Suppressor macrophage treated with lipopolysaccharide for 4 hours (primary cell): Measurements from ENCODE around the gene CCDC183.

Experiments used
- DNase-seq: peaks from one replicate; pipeline ENCODE4 v3.0.0-alpha.2; 2020

The CCDC183 gene

GRCh38 chr9:136850866-136851775, 55.0 kb downstream of the CCDC183 start:
- DNase-seq = no peak

GRCh38 chr9:136851941-136852663, 56.0 kb downstream of the CCDC183 start, which contains the start of gene MAMDC4:
Gene MAMDC4, plus strand, starts transcription at chr9:136852346. Its CDS starts 71 bp downstream, at chr9:136852417.
- no peak for DNase-seq

GRCh38 chr9:136852664-136853595, 56.8 kb downstream of the CCDC183 start:
- DNase-seq = no peak

- no peak for DNase-seq
Measured at GRCh38 chr9:136853596-136854112, 57.5 kb downstream of the CCDC183 start.

GRCh38 chr9:136854113-136854841, 58.1 kb downstream of the CCDC183 start:
- no peak for DNase-seq

GRCh38 chr9:136854842-136855460, 58.8 kb downstream of the CCDC183 start:
- DNase-seq = no peak

- DNase-seq = no peak
Measured at GRCh38 chr9:136855461-136856078, 59.4 kb downstream of the CCDC183 start.

DNA sequence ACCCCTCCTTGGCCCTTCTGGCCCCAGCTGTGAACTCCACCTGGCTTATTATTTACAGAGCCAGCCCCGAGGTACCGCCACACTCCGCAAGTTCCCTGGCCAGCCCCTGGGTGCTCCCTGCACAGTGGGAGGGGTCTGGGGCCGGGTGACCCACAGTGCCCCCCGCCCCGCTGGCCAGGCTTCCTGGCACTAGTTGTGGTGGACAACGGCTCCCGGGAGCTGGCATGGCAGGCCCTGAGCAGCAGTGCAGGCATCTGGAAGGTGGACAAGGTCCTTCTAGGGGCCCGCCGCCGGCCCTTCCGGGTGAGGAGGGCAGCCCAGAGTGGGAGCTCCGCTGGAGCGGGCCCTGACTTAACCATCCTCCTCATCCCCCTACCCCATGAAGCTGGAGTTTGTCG, 59.9 kb downstream of the CCDC183 start:
- DNase-seq = no peak

GRCh38 chr9:136856541-136857141, 60.5 kb downstream of the CCDC183 start:
- no peak for DNase-seq

DNA sequence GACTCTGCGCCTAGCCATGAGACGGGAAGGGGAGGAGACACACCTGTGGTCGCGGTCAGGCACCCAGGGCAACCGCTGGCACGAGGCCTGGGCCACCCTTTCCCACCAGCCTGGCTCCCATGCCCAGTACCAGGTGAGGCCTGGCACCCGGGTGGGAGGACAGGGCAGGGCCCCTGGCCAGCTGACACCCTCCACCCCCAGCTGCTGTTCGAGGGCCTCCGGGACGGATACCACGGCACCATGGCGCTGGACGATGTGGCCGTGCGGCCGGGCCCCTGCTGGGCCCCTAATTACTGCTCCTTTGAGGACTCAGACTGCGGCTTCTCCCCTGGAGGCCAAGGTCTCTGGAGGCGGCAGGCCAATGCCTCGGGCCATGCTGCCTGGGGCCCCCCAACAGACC, 61.0 kb downstream of the CCDC183 start:
- DNase-seq = no peak
